CD4-positive, CD25-positive, alpha-beta regulatory T cell (primary cell): Measurements from ENCODE around the gene BRWD1. TPM values are rescaled to one million over a fixed set of nuclear protein-coding genes. Genes with fewer than 3 reads are reported as not detected.
A peak's percentile ranks its signal among the peaks of the same experiment; 100 is the strongest.

Source experiments
- ATAC-seq, 2 donors: fragments of 150-1000 bp; cut with Tn5 transposase; one replicate each; pipeline ENCODE4 v1.10.0; 2021; ENCODE audit warnings: low read depth in 2 of 2, moderate number of reproducible peaks in 2 of 2, moderate library complexity in 1 of 2
- DNase-seq, 3 donors: peaks; one replicate each; pipeline versions ENCODE4 v3.0.0 to v3.0.0-alpha.2; 2012 to 2022; ENCODE audit warnings: mixed read lengths in 1 of 3
- H3K27ac ChIP-seq: one replicate; pipeline ENCODE4 v1.7.0; 2013; ENCODE audit warnings: mild to moderate bottlenecking, low read length; ENCODE audit not compliant: insufficient read depth, poor library complexity, severe bottlenecking
- H3K27me3 ChIP-seq: one replicate; pipeline ENCODE4 v1.7.0; 2013; ENCODE audit warnings: low read length; ENCODE audit not compliant: control insufficient read depth, insufficient read depth
- H3K36me3 ChIP-seq: one replicate; pipeline ENCODE4 v1.7.0; 2013; ENCODE audit warnings: mild to moderate bottlenecking, low read length, moderate library complexity; ENCODE audit not compliant: control insufficient read depth, insufficient read depth
- H3K4me1 ChIP-seq: 2 replicates; pipeline ENCODE4 v1.7.0; 2013; ENCODE audit warnings: mild to moderate bottlenecking, low read length; ENCODE audit not compliant: insufficient read depth, control insufficient read depth, poor library complexity, severe bottlenecking
- H3K4me3 ChIP-seq: one replicate; pipeline ENCODE4 v1.7.0; 2013; ENCODE audit warnings: low read depth, mild to moderate bottlenecking, low read length, moderate library complexity
- H3K9me3 ChIP-seq, 2 experiments: 1 replicate in 1 of 2; 2 replicates in 1 of 2; pipeline ENCODE4 v1.7.0; 2013; ENCODE audit warnings: low read length in 2 of 2, mild to moderate bottlenecking in 1 of 2, moderate library complexity in 1 of 2; ENCODE audit not compliant: control insufficient read depth in 2 of 2
- H3K27ac Mint-ChIP-seq, 3 donors: one replicate each; pipeline ENCODE4 v1.8.0; 2020 to 2022; ENCODE audit warnings: mild to moderate bottlenecking in 3 of 3, mixed read lengths in 3 of 3, moderate library complexity in 2 of 3
- H3K27me3 Mint-ChIP-seq: one replicate; pipeline ENCODE4 v1.8.0; 2022; ENCODE audit warnings: mild to moderate bottlenecking, mixed read lengths
- H3K36me3 Mint-ChIP-seq: one replicate; pipeline ENCODE4 v1.8.0; 2020; ENCODE audit warnings: mixed read lengths
- H3K4me1 Mint-ChIP-seq, 4 donors: one replicate each; pipeline ENCODE4 v1.8.0; 2020 to 2022; ENCODE audit warnings: mixed read lengths in 4 of 4, mild to moderate bottlenecking in 1 of 4
- H3K4me3 Mint-ChIP-seq, 4 donors: one replicate each; pipeline ENCODE4 v1.8.0; 2020 to 2022; ENCODE audit warnings: mild to moderate bottlenecking in 4 of 4, mixed read lengths in 4 of 4, moderate library complexity in 3 of 4
- H3K9me3 Mint-ChIP-seq, 7 donors: one replicate each; pipeline ENCODE4 v1.8.0; 2020 to 2022; ENCODE audit warnings: mixed read lengths in 7 of 7, mild to moderate bottlenecking in 3 of 7, moderate library complexity in 2 of 7
- polyA plus RNA-seq, 4 donors: library from polyadenylated mRNA; unstranded; fragments of 300-500 nt; fragmentation: Illumina TruSeq; gene quantifications; one replicate each; pipeline ENCODE4 v1.2.3, GENCODE V29; 2021
- total RNA-seq: library from RNA; stranded (reverse); gene quantifications from one replicate; pipeline ENCODE4 v1.2.3, GENCODE V29; 2022

The BRWD1 gene
- total and polyA plus RNA-seq, 5 donors from 2014 or later: 33.9 to 110 (median 42.1) TPM

- no peak for DNase-seq
- no peaks in the 10 kb centered on the region for H3K4me1 ChIP-seq
- no peaks in the 10 kb centered on the region for H3K27me3 ChIP-seq
- Mint-ChIP-seq H3K27ac (no peak overlapping the region), H3K4me1 (peaks cover 5 to 24% (median 11%) of the 10 kb centered on the region in 4 donors), H3K4me3 (no peak overlapping the region), H3K36me3 (peaks cover 36% of the 10 kb centered on the region), H3K27me3 (no peaks in the 10 kb centered on the region), H3K9me3 (no peaks in the 10 kb centered on the region)
- ATAC-seq: no peak
- H3K27ac ChIP-seq: no peak overlapping the region
- H3K9me3 ChIP-seq: no peaks in the 10 kb centered on the region
- peaks cover 91% of the 10 kb centered on the region for H3K36me3 ChIP-seq
- no peak overlapping the region for H3K4me3 ChIP-seq
These were observed 47.8 kb downstream of the BRWD1 start for GRCh38 chr21:39265603-39266002.

GRCh38 chr21:39263372-39263771 is 50.1 kb downstream of the BRWD1 start:
- Mint-ChIP-seq H3K27me3 (no peaks in the 10 kb centered on the region), H3K36me3 (peaks cover 32% of the 10 kb centered on the region), H3K9me3 (no peaks in the 10 kb centered on the region), H3K4me3 (no peak overlapping the region), H3K27ac (no peak overlapping the region), H3K4me1 (peaks cover 6 to 24% (median 11%) of the 10 kb centered on the region in 4 donors)
- peaks cover 88% of the 10 kb centered on the region for H3K36me3 ChIP-seq
- ATAC-seq (no peak), DNase-seq (no peak)
- H3K27ac ChIP-seq: no peak overlapping the region
- H3K27me3 ChIP-seq: no peaks in the 10 kb centered on the region
- H3K9me3 ChIP-seq: no peaks in the 10 kb centered on the region
- no peak overlapping the region for H3K4me3 ChIP-seq
- no peaks in the 10 kb centered on the region for H3K4me1 ChIP-seq

- Histone ChIP-seq H3K27ac (no peak overlapping the region), H3K9me3 (no peaks in the 10 kb centered on the region), H3K36me3 (peaks cover 82% of the 10 kb centered on the region), H3K27me3 (no peaks in the 10 kb centered on the region), H3K4me3 (no peak overlapping the region), H3K4me1 (no peaks in the 10 kb centered on the region)
- Mint-ChIP-seq H3K9me3 (no peaks in the 10 kb centered on the region), H3K36me3 (peaks cover 38% of the 10 kb centered on the region), H3K4me3 (no peak overlapping the region), H3K27ac (no peak overlapping the region), H3K4me1 (peaks cover 5 to 20% (median 14%) of the 10 kb centered on the region in 4 donors), H3K27me3 (no peaks in the 10 kb centered on the region)
- ATAC-seq (no peak), DNase-seq (no peak)
These were observed 55.2 kb downstream of the BRWD1 start for GRCh38 chr21:39258207-39258606.

- Mint-ChIP-seq H3K9me3 (no peaks in the 10 kb centered on the region), H3K4me3 (no peak overlapping the region), H3K27ac (no peak overlapping the region), H3K36me3 (peaks cover 31% of the 10 kb centered on the region), H3K27me3 (no peaks in the 10 kb centered on the region), H3K4me1 (peaks cover 12 to 23% (median 19%) of the 10 kb centered on the region in 4 donors)
- ATAC-seq (no peak), DNase-seq (no peak)
- peaks cover 72% of the 10 kb centered on the region for H3K36me3 ChIP-seq
- H3K4me1 ChIP-seq: no peaks in the 10 kb centered on the region
- no peaks in the 10 kb centered on the region for H3K27me3 ChIP-seq
- H3K4me3 ChIP-seq: no peak overlapping the region
- no peaks in the 10 kb centered on the region for H3K9me3 ChIP-seq
- no peak overlapping the region for H3K27ac ChIP-seq
These were observed 62.1 kb downstream of the BRWD1 start for GRCh38 chr21:39251326-39251725.

GRCh38 chr21:39238275-39238674 is 75.2 kb downstream of the BRWD1 start:
- H3K4me3 Mint-ChIP-seq: peak overlapping the region in 1 of 4 donors; percentile 15
- Histone ChIP-seq H3K9me3 (no peaks in the 10 kb centered on the region), H3K36me3 (peaks cover 83% of the 10 kb centered on the region), H3K27ac (no peak overlapping the region), H3K4me3 (no peak overlapping the region), H3K4me1 (no peaks in the 10 kb centered on the region), H3K27me3 (no peaks in the 10 kb centered on the region)
- DNase-seq (no peak), ATAC-seq (no peak)
- peak overlapping the region in 1 of 3 donors; percentile 20 for H3K27ac Mint-ChIP-seq
- peaks cover 49% of the 10 kb centered on the region for H3K36me3 Mint-ChIP-seq
- no peaks in the 10 kb centered on the region for H3K9me3 Mint-ChIP-seq
- H3K27me3 Mint-ChIP-seq: no peaks in the 10 kb centered on the region
- peaks cover 24 to 47% (median 41%) of the 10 kb centered on the region in 4 donors for H3K4me1 Mint-ChIP-seq

GRCh38 chr21:39232861-39233291 is 80.6 kb downstream of the BRWD1 start:
- peaks cover 55% of the 10 kb centered on the region for H3K36me3 Mint-ChIP-seq
- no peak overlapping the region for H3K27ac Mint-ChIP-seq
- ATAC-seq: no peak

GRCh38 chr21:39224930-39225329 is 88.5 kb downstream of the BRWD1 start:
- Mint-ChIP-seq H3K9me3 (peaks cover 0 to 1% (median 0%) of the 10 kb centered on the region in 7 donors), H3K27ac (no peak overlapping the region), H3K36me3 (peaks cover 65% of the 10 kb centered on the region), H3K4me3 (no peak overlapping the region), H3K4me1 (peaks cover 14 to 40% (median 18%) of the 10 kb centered on the region in 4 donors), H3K27me3 (no peaks in the 10 kb centered on the region)
- H3K27ac ChIP-seq: no peak overlapping the region
- no peak overlapping the region for H3K4me3 ChIP-seq
- no peaks in the 10 kb centered on the region for H3K9me3 ChIP-seq
- DNase-seq (no peak), ATAC-seq (no peak)
- no peaks in the 10 kb centered on the region for H3K27me3 ChIP-seq
- H3K4me1 ChIP-seq: no peaks in the 10 kb centered on the region
- peaks cover 67% of the 10 kb centered on the region for H3K36me3 ChIP-seq

More at GRCh38 chr21:39232861-39233291, 80.6 kb downstream of the BRWD1 start:
- Mint-ChIP-seq H3K4me3 (no peak overlapping the region), H3K4me1 (peaks cover 7 to 44% (median 28%) of the 10 kb centered on the region in 4 donors), H3K9me3 (no peaks in the 10 kb centered on the region), H3K27me3 (no peaks in the 10 kb centered on the region)
- no peaks in the 10 kb centered on the region for H3K9me3 ChIP-seq
- H3K4me1 ChIP-seq: no peaks in the 10 kb centered on the region
- no peak overlapping the region for H3K4me3 ChIP-seq
- H3K36me3 ChIP-seq: peaks cover 85% of the 10 kb centered on the region
- DNase-seq: no peak
- H3K27me3 ChIP-seq: no peaks in the 10 kb centered on the region
- H3K27ac ChIP-seq: no peak overlapping the region

GRCh38 chr21:39221997-39222486 is 91.4 kb downstream of the BRWD1 start:
- H3K27ac ChIP-seq: no peak overlapping the region
- peaks cover 16 to 31% (median 19%) of the 10 kb centered on the region in 4 donors for H3K4me1 Mint-ChIP-seq
- no peaks in the 10 kb centered on the region for H3K9me3 ChIP-seq
- peaks cover 55% of the 10 kb centered on the region for H3K36me3 Mint-ChIP-seq
- no peaks in the 10 kb centered on the region for H3K27me3 ChIP-seq
- no peaks in the 10 kb centered on the region for H3K4me1 ChIP-seq
- DNase-seq (no peak), ATAC-seq (no peak)
- no peak overlapping the region for H3K4me3 Mint-ChIP-seq
- H3K36me3 ChIP-seq: peaks cover 56% of the 10 kb centered on the region
- H3K4me3 ChIP-seq: no peak overlapping the region
- H3K9me3 Mint-ChIP-seq: peaks cover 0 to 1% (median 0%) of the 10 kb centered on the region in 7 donors
- no peaks in the 10 kb centered on the region for H3K27me3 Mint-ChIP-seq
- peak overlapping the region in 1 of 3 donors; percentile 22 for H3K27ac Mint-ChIP-seq
